Mucosa of rectum (tissue), 2 donors: Measurements from ENCODE around the gene RAP1GDS1.
"Not testable (repeated sequence)": the region's sequence is repeated elsewhere in the genome, so short reads cannot be mapped to it uniquely, and the experiment has no call there.

Experiments used
- H3K27ac ChIP-seq, 2 donors: one replicate each; pipeline ENCODE4 v1.7.0; 2013; ENCODE audit warnings: inconsistent platforms in 2 of 2, low read depth in 2 of 2, low read length in 2 of 2
- H3K27me3 ChIP-seq, 2 donors: one replicate each; pipeline ENCODE4 v1.7.0; 2013; ENCODE audit warnings: low read length in 2 of 2; ENCODE audit not compliant: control insufficient read depth in 2 of 2, insufficient read depth in 2 of 2
- H3K36me3 ChIP-seq, 2 donors: one replicate each; pipeline ENCODE4 v1.7.0; 2013; ENCODE audit warnings: low read length in 2 of 2; ENCODE audit not compliant: control insufficient read depth in 2 of 2, insufficient read depth in 2 of 2
- H3K4me1 ChIP-seq, 2 donors: one replicate each; pipeline ENCODE4 v1.7.0; 2013; ENCODE audit warnings: low read length in 2 of 2, mild to moderate bottlenecking in 1 of 2; ENCODE audit not compliant: control insufficient read depth in 2 of 2, insufficient read depth in 2 of 2
- H3K4me3 ChIP-seq, 2 donors: one replicate each; pipeline ENCODE4 v1.7.0; 2013; ENCODE audit warnings: low read length in 2 of 2
- H3K9ac ChIP-seq, 2 donors: one replicate each; pipeline ENCODE4 v1.7.0; 2013; ENCODE audit warnings: low read length in 2 of 2, low read depth in 1 of 2, mild to moderate bottlenecking in 1 of 2
- H3K9me3 ChIP-seq, 2 donors: one replicate each; pipeline ENCODE4 v1.7.0; 2013; ENCODE audit warnings: low read length in 2 of 2; ENCODE audit not compliant: control insufficient read depth in 2 of 2
- donor health status: healthy.
- donor health status: Normal muscosa, but diverticular disease.

The RAP1GDS1 gene

DNA sequence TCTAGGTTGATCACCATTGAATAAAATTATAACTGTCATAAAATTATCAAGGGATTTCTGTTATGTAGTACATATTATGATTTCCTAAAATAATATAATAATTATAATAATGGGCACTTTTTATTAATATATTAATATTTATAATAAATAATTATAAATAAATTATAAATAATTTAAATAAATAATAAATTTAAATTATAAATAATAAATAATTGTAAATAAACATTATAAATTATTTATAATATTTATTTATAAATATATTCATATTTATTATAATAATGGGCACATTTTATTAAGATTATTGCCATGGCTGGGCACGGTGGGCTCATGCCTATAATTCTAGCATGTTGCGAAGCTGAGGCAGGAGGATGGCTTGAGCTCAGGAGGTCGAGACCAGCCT is 24.5 kb downstream of the RAP1GDS1 start:
- no peak overlapping the region for H3K27ac ChIP-seq
- no peak overlapping the region for H3K4me3 ChIP-seq
- no peaks in the 10 kb centered on the region for H3K9me3 ChIP-seq
- H3K36me3 ChIP-seq, result no peaks in the 10 kb centered on the region
- no peaks in the 10 kb centered on the region for H3K4me1 ChIP-seq
- no peak overlapping the region for H3K9ac ChIP-seq
- H3K27me3 ChIP-seq, result no peaks in the 10 kb centered on the region

DNA sequence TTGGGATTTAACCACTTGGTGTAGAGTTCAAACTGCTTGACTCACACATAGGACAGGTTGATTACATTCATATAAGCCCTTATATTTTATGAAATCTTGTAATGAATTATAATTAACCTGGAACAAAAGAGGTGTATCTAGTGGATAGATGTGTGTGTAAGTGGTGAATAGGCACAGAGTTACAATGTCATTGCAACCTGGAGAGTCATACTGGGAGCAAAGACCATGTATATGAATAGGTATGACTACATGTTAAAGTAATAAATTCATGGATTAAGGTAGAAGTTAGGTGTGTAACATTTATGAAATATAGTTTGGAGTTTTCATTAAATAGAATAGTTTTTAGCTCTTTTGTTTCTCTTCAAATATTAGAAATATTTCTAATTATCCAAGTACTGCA is 26.1 kb downstream of the RAP1GDS1 start:
- Histone ChIP-seq H3K9ac (no peak overlapping the region), H3K4me3 (no peak overlapping the region), H3K27me3 (no peaks in the 10 kb centered on the region), H3K4me1 (no peaks in the 10 kb centered on the region), H3K36me3 (no peaks in the 10 kb centered on the region), H3K9me3 (no peaks in the 10 kb centered on the region), H3K27ac (no peak overlapping the region)

DNA sequence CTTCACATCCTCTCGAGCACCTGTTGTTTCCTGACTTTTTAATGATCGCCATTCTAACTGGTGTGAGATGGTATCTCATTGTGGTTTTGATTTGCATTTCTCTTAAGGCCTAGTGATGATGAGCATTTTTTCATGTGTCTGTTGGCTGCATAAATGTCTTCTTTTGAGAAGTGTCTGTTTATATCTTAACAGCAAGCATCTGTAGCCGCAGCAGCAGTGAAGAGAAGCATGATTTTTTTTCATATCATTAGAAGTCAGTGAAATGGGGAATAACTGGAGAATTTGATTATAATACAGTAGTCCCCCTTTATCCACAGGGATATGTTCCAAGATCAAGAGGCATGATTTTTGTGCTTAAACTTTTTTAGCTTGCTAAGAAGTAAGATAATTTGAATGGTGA is 27.5 kb downstream of the RAP1GDS1 start:
- H3K9me3 ChIP-seq, H3K9ac ChIP-seq, H3K4me1 ChIP-seq, H3K27ac ChIP-seq, H3K27me3 ChIP-seq, H3K4me3 ChIP-seq, H3K36me3 ChIP-seq: not testable (repeated sequence)

DNA sequence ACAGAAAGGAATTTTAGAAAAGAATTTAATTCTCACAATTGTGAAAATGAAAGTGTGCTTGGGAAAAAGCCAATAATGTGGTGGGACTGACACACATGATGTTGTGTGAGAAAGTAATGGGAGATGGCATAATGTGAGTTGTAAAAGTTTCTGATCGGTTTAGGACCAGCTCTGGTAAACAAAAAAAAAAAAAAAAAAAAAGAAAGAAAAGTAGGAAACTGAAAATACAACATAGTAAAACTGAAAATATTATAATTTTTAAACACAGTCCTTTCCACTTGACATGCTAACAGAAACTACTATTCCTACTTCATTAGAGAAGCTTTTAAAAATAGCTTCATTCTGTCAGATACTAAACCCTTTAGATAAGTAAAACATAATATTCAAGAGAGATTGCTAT is 28.2 kb downstream of the RAP1GDS1 start:
- Histone ChIP-seq H3K4me3 (no peak overlapping the region), H3K9me3 (no peaks in the 10 kb centered on the region), H3K27me3 (no peaks in the 10 kb centered on the region), H3K27ac (no peak overlapping the region), H3K36me3 (no peaks in the 10 kb centered on the region), H3K4me1 (no peaks in the 10 kb centered on the region), H3K9ac (no peak overlapping the region)

DNA sequence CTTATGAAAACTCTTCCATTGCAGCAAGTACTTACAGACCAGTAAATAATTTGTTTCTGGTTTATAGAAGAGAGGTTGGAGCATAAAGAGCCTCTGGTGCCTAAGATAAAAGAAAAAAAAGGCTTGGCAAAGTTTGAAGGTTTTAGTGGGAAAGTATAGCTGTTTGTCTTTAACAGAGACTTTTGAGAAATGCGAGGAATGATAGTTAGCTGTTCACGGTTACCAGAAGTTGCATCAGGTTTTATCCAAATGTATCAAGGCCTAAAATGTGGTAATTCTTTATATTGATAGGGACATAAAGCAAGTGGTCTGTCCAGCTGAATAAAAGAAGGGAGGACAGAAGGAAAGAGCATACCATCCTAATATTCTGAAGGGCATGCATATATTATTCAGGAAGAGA is 29.3 kb downstream of the RAP1GDS1 start:
- H3K4me1 ChIP-seq, result no peaks in the 10 kb centered on the region
- H3K27ac ChIP-seq, result no peak overlapping the region
- H3K36me3 ChIP-seq, result peaks cover 0 to 4% of the 10 kb centered on the region in 2 donors
- no peak overlapping the region for H3K4me3 ChIP-seq
- H3K9me3 ChIP-seq, result no peaks in the 10 kb centered on the region
- H3K27me3 ChIP-seq, result no peaks in the 10 kb centered on the region
- H3K9ac ChIP-seq, result no peak overlapping the region

DNA sequence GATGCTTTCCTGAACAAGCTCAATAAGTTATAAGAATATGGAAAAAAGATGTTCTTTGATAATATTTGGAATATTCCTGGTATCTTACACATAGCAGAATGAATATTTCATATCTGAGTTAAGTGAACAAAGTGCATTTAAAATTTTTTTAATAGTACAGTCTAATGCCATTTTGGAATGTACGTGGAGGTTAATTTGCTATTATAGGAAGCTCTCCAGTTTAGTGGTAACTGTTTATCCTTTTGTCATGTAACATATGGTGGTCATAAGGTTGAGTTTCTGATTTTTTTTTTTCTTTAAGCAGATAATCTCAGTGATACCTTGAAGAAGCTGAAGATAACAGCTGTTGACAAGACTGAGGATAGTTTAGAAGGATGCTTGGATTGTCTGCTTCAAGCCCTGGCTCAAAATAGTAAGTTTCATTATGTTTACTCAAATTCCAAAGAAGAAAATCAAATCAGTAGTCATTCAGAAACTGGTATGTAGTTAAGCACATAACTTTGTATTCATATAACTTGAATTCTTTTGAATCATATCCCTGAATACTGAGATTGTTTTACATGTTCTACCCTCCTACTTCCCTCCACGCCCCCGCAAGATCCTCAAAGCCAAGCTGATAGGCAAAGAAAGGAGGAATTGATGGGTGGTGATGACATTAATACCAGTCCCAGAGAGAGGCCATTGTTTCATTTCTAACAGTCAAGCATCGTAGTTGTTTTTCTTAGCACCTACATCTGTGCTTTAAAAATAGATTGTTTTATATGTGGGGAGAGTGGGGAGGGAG is 32.1 kb downstream of the RAP1GDS1 start:
- no peak overlapping the region for H3K9ac ChIP-seq

DNA sequence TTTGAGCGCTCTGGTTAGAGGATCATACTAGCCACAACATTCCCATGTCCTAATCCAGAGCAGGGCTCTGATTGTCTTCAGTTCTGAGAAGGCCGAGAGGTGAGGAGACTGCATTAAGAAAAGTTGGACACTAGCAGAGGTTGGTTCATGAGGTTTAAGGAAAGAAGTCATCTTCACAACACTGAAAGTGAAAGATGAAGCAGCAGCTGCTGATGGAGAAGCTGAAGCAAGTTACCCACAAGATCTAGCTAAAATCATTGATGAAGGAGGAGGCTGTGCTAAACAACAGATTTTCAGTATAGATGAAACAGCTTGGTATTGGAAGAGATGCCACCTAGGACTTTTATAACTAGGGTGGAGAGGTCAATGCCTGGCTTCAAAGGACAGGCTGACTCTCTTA is 36.8 kb downstream of the RAP1GDS1 start:
- no peak overlapping the region for H3K4me3 ChIP-seq
- no peaks in the 10 kb centered on the region for H3K9me3 ChIP-seq
- H3K4me1 ChIP-seq, result no peaks in the 10 kb centered on the region
- H3K27me3 ChIP-seq, result no peaks in the 10 kb centered on the region
- peaks cover 0 to 6% of the 10 kb centered on the region in 2 donors for H3K36me3 ChIP-seq
- no peak overlapping the region for H3K9ac ChIP-seq
- no peak overlapping the region for H3K27ac ChIP-seq

More for the DNA sequence above, 32.1 kb downstream of the RAP1GDS1 start:
- Histone ChIP-seq H3K4me1 (no peaks in the 10 kb centered on the region), H3K4me3 (no peak overlapping the region), H3K9me3 (no peaks in the 10 kb centered on the region), H3K27ac (no peak overlapping the region), H3K27me3 (no peaks in the 10 kb centered on the region), H3K36me3 (peaks cover 0 to 6% of the 10 kb centered on the region in 2 donors)

DNA sequence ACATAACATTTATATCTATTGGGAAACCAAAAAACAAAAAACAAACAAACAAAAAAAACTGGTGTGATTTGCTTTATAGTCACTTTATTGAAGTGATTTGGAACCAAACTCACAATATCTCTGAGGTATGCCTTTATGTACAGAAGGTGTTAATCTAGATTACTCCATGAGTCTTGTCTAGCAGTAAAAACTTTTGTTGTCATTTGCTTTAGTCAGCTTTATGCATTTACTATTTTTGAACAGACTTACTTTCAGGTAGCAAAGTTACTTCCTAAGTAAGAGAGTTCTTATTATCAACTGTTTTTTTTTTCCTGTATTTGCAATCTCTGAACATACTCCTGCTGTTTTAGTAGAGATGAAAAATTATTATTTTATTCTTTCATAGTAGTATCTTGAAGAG is 39.5 kb downstream of the RAP1GDS1 start:
- Histone ChIP-seq H3K4me1 (no peaks in the 10 kb centered on the region), H3K9ac (no peak overlapping the region), H3K27me3 (no peaks in the 10 kb centered on the region), H3K27ac (no peak overlapping the region), H3K9me3 (no peaks in the 10 kb centered on the region), H3K4me3 (no peak overlapping the region), H3K36me3 (peaks cover 0 to 3% of the 10 kb centered on the region in 2 donors)

DNA sequence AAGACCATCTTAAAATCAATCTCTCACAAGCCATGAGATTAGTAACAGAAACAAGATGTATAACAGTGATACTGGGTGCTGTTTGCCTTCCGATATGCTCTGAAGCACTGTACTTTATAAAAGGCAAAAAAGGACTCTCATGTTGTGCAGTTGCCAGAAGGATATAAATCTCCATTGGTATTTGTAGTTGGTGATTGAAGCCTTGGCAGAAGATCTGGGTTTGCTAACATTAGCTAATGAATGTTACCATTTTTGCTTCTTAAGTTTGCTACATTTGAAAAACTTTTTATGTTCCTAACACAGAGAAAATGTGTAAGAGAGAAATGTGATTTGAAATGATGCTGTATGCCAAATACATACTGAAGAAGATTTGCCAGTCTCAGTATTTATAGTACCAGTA is 44.4 kb downstream of the RAP1GDS1 start:
- no peaks in the 10 kb centered on the region for H3K4me1 ChIP-seq
- H3K9ac ChIP-seq, result no peak overlapping the region
- no peaks in the 10 kb centered on the region for H3K27me3 ChIP-seq

DNA sequence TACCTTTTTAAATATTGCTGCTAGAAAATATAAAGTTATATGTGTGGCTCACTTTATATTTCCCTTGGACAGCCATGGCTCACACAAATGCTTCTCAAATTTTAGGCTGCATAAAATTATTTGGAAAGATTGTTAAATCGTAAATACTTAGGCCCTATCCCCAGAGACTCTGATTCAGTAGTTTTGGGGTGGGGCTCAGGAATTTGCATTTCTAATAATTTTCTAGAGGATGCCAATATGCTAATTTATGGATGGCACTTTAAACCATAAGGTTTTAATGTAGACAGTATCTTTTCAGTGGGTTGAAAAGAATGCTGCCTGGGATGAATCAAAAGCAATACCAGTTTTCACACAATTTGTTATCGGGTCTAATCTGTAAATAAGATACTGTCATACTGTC is 49.7 kb downstream of the RAP1GDS1 start:
- H3K9ac ChIP-seq, result no peak overlapping the region
- no peak overlapping the region for H3K4me3 ChIP-seq
- no peaks in the 10 kb centered on the region for H3K27me3 ChIP-seq
- H3K36me3 ChIP-seq, result no peaks in the 10 kb centered on the region
- H3K27ac ChIP-seq, result no peak overlapping the region
- no peaks in the 10 kb centered on the region for H3K9me3 ChIP-seq
- no peaks in the 10 kb centered on the region for H3K4me1 ChIP-seq

More for the DNA sequence above, 44.4 kb downstream of the RAP1GDS1 start:
- Histone ChIP-seq H3K4me3 (no peak overlapping the region), H3K27ac (no peak overlapping the region), H3K36me3 (no peaks in the 10 kb centered on the region), H3K9me3 (no peaks in the 10 kb centered on the region)
